HL-60 (cell line): ENCODE data around the gene STAT2.
"Not testable (repeated sequence)": the region's sequence is repeated elsewhere in the genome, so short reads cannot be mapped to it uniquely, and the experiment has no call there.

Experiments
- DNase-seq, 2 experiments: peaks; one replicate each; pipeline ENCODE4 v3.0.0-alpha.2; 2010 to 2020; ENCODE audit warnings: low read depth in 1 of 2, low spot score in 1 of 2
- H3K27ac ChIP-seq: fragments of 250-450 bp; sonication (Bioruptor Pico); replicated peaks from 2 replicates; pipeline ENCODE4 v1.5.1; 2020; ENCODE audit warnings: mild to moderate bottlenecking, moderate library complexity
- H3K27me3 ChIP-seq: fragments of 250-450 bp; sonication (Bioruptor Pico); 2 replicates; pipeline ENCODE4 v1.5.1; 2021; ENCODE audit warnings: mild to moderate bottlenecking, moderate library complexity; ENCODE audit not compliant: insufficient read depth, poor library complexity, severe bottlenecking
- H3K4me3 ChIP-seq: replicated peaks from 2 replicates; pipeline ENCODE4 v1.5.1; 2011; ENCODE audit warnings: mild to moderate bottlenecking, control low read depth, low read length; ENCODE audit not compliant: insufficient read depth
- GABPA ChIP-seq: IDR thresholded peaks from 2 replicates; pipeline ENCODE4 v1.6.1; 2012; ENCODE audit warnings: low read depth
- POLR2AphosphoS5 ChIP-seq: IDR thresholded peaks from 2 replicates; pipeline ENCODE4 v1.6.1; 2012; ENCODE audit warnings: low read depth
- SPI1 ChIP-seq: IDR thresholded peaks from 2 replicates; pipeline ENCODE4 v1.6.1; 2012; ENCODE audit warnings: low read depth, mild to moderate bottlenecking, borderline replicate concordance
- long read RNA-seq: library from polyadenylated mRNA; unstranded; transcript quantifications from one replicate; pipeline ENCODE4 v2.0.0, GENCODE V29; 2020
- TF ChIP-seq, protein P1 (sequence below): IDR thresholded peaks from 2 replicates; pipeline ENCODE4 v1.6.1; 2012; ENCODE audit warnings: low read depth; ENCODE audit not compliant: insufficient replicate concordance
- TF ChIP-seq, protein P2 (sequence below): IDR thresholded peaks from one replicate; pipeline ENCODE4 v1.5.1; 2011; ENCODE audit warnings: low read length, control low read depth, inconsistent platforms; ENCODE audit not compliant: insufficient read depth

STAT2 gene
- long read RNA-seq, partial matches to known transcripts = 5 of 13 reads
- long read RNA-seq, other reads (novel, unspliced or antisense) = 8 of 13 reads

DNA sequence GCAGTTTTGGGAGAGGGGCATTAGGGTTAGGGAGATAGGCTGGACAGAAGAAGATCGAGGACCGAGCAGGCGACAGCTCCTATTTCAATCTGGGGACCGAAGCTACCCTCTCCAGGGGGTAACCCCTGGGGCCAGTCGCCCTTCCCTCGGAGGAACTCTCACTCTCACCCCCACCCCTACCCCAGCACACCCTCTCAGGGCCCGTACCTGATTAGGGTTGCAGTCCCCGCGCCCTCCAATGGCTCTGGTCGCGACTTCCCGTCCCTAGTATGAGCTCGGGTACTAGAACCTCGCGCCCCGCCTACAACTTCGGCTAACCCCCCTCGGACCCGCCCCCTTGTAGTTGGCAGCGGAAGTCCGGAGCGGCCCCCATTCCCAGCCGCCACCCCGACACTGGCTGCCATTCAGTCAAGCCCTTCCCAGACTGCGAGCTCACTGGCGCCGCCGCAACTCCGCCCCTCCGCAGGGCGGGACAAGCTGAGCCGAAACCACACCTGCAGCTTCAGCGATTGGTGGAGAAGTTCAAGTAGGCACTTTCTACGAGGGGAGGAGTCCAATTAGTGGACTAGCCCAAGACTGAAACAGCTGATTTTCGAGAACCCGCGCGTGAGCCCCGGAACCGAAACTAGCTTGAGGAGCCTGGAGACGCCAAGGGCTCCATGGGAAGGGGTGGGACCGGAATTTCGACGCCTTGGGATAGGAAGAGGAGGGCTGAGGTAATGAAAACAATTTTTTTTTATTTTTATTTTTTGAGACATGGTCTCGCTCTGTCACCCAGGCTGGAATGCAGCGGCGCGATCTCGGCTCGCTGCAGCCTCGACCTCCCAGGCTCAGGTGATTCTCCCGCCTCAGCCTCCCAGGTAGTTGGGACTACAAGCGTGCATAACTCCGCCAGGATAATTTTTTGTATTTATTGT lies at the start of gene STAT2:
Gene STAT2, minus strand, starts transcription at position 257 of the 917 bp plus-strand sequence. CDS start 3,536 bp downstream, outside the sequence.
- DNase-seq = peak; percentile 100
- H3K27ac ChIP-seq = peak within 1 kb of the TSS; percentile 66
- no peaks in the 10 kb centered on the region for H3K27me3 ChIP-seq
- TF ChIP-seq POLR2AphosphoS5 (peak; percentile 78), GABPA (peak; percentile 69), SPI1 (peak; percentile 82; the same call in 1 of the 2 replicates)
- TF ChIP-seq, protein P1, sequence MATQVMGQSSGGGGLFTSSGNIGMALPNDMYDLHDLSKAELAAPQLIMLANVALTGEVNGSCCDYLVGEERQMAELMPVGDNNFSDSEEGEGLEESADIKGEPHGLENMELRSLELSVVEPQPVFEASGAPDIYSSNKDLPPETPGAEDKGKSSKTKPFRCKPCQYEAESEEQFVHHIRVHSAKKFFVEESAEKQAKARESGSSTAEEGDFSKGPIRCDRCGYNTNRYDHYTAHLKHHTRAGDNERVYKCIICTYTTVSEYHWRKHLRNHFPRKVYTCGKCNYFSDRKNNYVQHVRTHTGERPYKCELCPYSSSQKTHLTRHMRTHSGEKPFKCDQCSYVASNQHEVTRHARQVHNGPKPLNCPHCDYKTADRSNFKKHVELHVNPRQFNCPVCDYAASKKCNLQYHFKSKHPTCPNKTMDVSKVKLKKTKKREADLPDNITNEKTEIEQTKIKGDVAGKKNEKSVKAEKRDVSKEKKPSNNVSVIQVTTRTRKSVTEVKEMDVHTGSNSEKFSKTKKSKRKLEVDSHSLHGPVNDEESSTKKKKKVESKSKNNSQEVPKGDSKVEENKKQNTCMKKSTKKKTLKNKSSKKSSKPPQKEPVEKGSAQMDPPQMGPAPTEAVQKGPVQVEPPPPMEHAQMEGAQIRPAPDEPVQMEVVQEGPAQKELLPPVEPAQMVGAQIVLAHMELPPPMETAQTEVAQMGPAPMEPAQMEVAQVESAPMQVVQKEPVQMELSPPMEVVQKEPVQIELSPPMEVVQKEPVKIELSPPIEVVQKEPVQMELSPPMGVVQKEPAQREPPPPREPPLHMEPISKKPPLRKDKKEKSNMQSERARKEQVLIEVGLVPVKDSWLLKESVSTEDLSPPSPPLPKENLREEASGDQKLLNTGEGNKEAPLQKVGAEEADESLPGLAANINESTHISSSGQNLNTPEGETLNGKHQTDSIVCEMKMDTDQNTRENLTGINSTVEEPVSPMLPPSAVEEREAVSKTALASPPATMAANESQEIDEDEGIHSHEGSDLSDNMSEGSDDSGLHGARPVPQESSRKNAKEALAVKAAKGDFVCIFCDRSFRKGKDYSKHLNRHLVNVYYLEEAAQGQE = peak; percentile 48
- TF ChIP-seq, protein P2, sequence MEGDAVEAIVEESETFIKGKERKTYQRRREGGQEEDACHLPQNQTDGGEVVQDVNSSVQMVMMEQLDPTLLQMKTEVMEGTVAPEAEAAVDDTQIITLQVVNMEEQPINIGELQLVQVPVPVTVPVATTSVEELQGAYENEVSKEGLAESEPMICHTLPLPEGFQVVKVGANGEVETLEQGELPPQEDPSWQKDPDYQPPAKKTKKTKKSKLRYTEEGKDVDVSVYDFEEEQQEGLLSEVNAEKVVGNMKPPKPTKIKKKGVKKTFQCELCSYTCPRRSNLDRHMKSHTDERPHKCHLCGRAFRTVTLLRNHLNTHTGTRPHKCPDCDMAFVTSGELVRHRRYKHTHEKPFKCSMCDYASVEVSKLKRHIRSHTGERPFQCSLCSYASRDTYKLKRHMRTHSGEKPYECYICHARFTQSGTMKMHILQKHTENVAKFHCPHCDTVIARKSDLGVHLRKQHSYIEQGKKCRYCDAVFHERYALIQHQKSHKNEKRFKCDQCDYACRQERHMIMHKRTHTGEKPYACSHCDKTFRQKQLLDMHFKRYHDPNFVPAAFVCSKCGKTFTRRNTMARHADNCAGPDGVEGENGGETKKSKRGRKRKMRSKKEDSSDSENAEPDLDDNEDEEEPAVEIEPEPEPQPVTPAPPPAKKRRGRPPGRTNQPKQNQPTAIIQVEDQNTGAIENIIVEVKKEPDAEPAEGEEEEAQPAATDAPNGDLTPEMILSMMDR = no peak
- H3K4me3 ChIP-seq = peak within 1 kb of the TSS; percentile 90

GRCh38 chr12:56408799-56409417 lies 49.0 kb upstream of the STAT2 start:
- Histone ChIP-seq H3K4me3 (no peak overlapping the region), H3K27ac (no peak overlapping the region), H3K27me3 (no peaks in the 10 kb centered on the region)
- TF ChIP-seq, protein P2 = no peak
- TF ChIP-seq POLR2AphosphoS5 (no peak), GABPA (no peak), SPI1 (no peak)
- TF ChIP-seq, protein P1 = no peak
- DNase-seq = no peak

- not testable (repeated sequence) for H3K27ac ChIP-seq, H3K4me3 ChIP-seq, DNase-seq, H3K27me3 ChIP-seq
These were observed 44.3 kb upstream of the STAT2 start for GRCh38 chr12:56404227-56404626.

GRCh38 chr12:56401612-56402011 lies 41.7 kb upstream of the STAT2 start:
- not testable (repeated sequence) for H3K27me3 ChIP-seq, DNase-seq, H3K4me3 ChIP-seq, H3K27ac ChIP-seq

DNA sequence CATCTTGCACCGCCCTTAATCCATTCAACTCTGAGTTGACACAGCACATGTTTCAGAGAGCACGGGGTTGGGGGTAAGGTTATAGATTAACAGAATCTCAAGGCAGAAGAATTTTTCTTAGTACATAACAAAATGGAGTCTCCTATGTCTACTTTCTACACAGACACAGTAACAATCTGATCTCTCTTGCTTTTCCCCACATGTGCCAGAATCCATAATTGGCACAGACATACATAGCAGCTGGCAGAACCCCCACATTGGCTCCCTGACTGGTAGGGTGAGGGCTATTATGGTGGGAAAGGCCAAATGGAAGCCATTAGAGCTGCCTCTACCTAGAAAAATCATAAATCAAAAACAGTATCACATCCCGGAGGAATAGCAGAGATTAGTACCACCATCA lies 41.2 kb upstream of the STAT2 start:
- not testable (repeated sequence) for H3K27ac ChIP-seq, H3K4me3 ChIP-seq, DNase-seq, H3K27me3 ChIP-seq

DNA sequence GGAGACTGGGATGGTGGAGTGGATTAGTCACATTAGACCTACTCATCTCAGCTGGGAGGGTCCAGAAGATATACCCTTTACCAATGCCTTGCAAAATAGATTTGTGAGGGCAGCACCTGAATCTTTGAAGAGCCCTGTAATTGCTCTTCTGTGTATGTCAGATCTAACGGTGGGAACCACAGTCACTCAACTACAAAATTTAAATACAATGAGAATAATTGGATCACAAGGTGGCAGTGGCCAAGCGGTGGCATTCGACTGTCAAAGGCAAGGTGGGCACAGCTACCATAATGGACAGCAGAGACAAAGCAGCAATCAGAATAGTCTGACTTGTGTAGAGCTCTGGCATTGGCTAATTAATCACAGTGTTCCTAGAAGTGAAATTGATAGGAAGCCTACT lies 39.6 kb upstream of the STAT2 start:
- H3K4me3 ChIP-seq, H3K27ac ChIP-seq, DNase-seq, H3K27me3 ChIP-seq: not testable (repeated sequence)
